Measurements from ENCODE around the gene RBCK1. TPM values are rescaled to one million over a fixed set of nuclear protein-coding genes. Genes with fewer than 3 reads are reported as not detected.
"Not testable (repeated sequence)": the region's sequence is repeated elsewhere in the genome, so short reads cannot be mapped to it uniquely, and the experiment has no call there.

Gene RBCK1
- polyA plus RNA-seq, 1 experiment = 57.4 TPM

- Histone ChIP-seq H3K9me3 (ENCODE audit: control insufficient read depth, insufficient read depth, low read length) (peaks cover 3% of the 10 kb centered on the region; the same call in 1 of the 2 replicates), H3K4me3 (ENCODE audit: low read depth, low read length) (no peak overlapping the region), H3K27ac (ENCODE audit: low read depth, low read length) (peak overlapping the region; percentile 88), H3K27me3 (ENCODE audit: control insufficient read depth, insufficient read depth, low read length) (no peaks in the 10 kb centered on the region)
- no peak for TF ChIP-seq CTCF (IDR thresholded peaks at IDR 0.05; ENCODE audit: low read depth, low read length)
- ChIA-PET POLR2A (interaction anchor here (0.6 to 1.6 kb wide), 3 partner anchors 9 to 120 kb away, joined by 4 to 8 read pairs (median 7); partner anchors contain the start of gene TRIB3), CTCF (interaction anchor here (0.6 to 3.2 kb wide), 7 partner anchors 9 to 367 kb away, joined by 3 to 26 read pairs (median 3); no protein-coding TSS in a partner anchor)
- no peak for DNase-seq (ENCODE audit: low read depth, low spot score)
Observed at GRCh38 chr20:371755-372542, 36.1 kb upstream of the RBCK1 start.

GRCh38 chr20:372543-373082 lies 35.5 kb upstream of the RBCK1 start:
- H3K4me3 ChIP-seq (ENCODE audit: low read depth, low read length); H3K9me3 ChIP-seq (ENCODE audit: control insufficient read depth, insufficient read depth, low read length); H3K27me3 ChIP-seq (ENCODE audit: control insufficient read depth, insufficient read depth, low read length); DNase-seq (ENCODE audit: low read depth, low spot score): not testable (repeated sequence)
- CTCF ChIA-PET = interaction anchor here (0.6 to 3.2 kb wide), 4 partner anchors 10 to 367 kb away, joined by 3 to 26 read pairs (median 3); no protein-coding TSS in a partner anchor
- peak overlapping the region; percentile 88 for H3K27ac ChIP-seq (ENCODE audit: low read depth, low read length)
- POLR2A ChIA-PET = interaction anchor here (1.6 kb wide), 1 partner anchor 8 kb away, joined by 7 read pairs; the partner anchor contains the start of gene TRIB3

- no peak for DNase-seq (ENCODE audit: low read depth, low spot score)
- no peak for TF ChIP-seq CTCF (IDR thresholded peaks at IDR 0.05; ENCODE audit: low read depth, low read length)
- Histone ChIP-seq H3K27ac (ENCODE audit: low read depth, low read length) (peak overlapping the region; percentile 68), H3K4me3 (ENCODE audit: low read depth, low read length) (no peak overlapping the region), H3K9me3 (ENCODE audit: control insufficient read depth, insufficient read depth, low read length) (peaks cover 3% of the 10 kb centered on the region; the same call in 1 of the 2 replicates), H3K27me3 (ENCODE audit: control insufficient read depth, insufficient read depth, low read length) (no peaks in the 10 kb centered on the region)
- ChIA-PET CTCF (interaction anchor here (3.2 kb wide), 1 partner anchor 19 kb away, joined by 26 read pairs; no protein-coding TSS in a partner anchor), POLR2A (no interaction called here)
Observed at GRCh38 chr20:373171-373890, 34.8 kb upstream of the RBCK1 start.

GRCh38 chr20:375265-375889 lies 32.7 kb upstream of the RBCK1 start:
- Histone ChIP-seq H3K9me3 (ENCODE audit: control insufficient read depth, insufficient read depth, low read length) (peaks cover 3% of the 10 kb centered on the region; the same call in 1 of the 2 replicates), H3K27ac (ENCODE audit: low read depth, low read length) (no peak overlapping the region), H3K27me3 (ENCODE audit: control insufficient read depth, insufficient read depth, low read length) (no peaks in the 10 kb centered on the region), H3K4me3 (ENCODE audit: low read depth, low read length) (no peak overlapping the region)
- CTCF ChIA-PET = interaction anchor here (1.3 kb wide), 1 partner anchor 21 kb away, joined by 4 read pairs; no protein-coding TSS in a partner anchor
- POLR2A ChIA-PET = no interaction called here
- TF ChIP-seq CTCF (IDR thresholded peaks at IDR 0.05; ENCODE audit: low read depth, low read length) = no peak
- DNase-seq (ENCODE audit: low read depth, low spot score) = no peak

GRCh38 chr20:376089-376488 lies 32.0 kb upstream of the RBCK1 start:
- CTCF ChIA-PET = no interaction called here
- POLR2A ChIA-PET = no interaction called here
- H3K4me3 ChIP-seq (ENCODE audit: low read depth, low read length) = no peak overlapping the region
- TF ChIP-seq CTCF (IDR thresholded peaks at IDR 0.05; ENCODE audit: low read depth, low read length) = no peak
- no peaks in the 10 kb centered on the region for H3K27me3 ChIP-seq (ENCODE audit: control insufficient read depth, insufficient read depth, low read length)
- DNase-seq (ENCODE audit: low read depth, low spot score) = no peak
- H3K9me3 ChIP-seq (ENCODE audit: control insufficient read depth, insufficient read depth, low read length) = peaks cover 3% of the 10 kb centered on the region; the same call in 1 of the 2 replicates
- H3K27ac ChIP-seq (ENCODE audit: low read depth, low read length) = no peak overlapping the region
